Stimulated activated naive B cell treated with anti-CD40 and anti-IgM and Interleukin-4, amounts not matched to agents 10 μg/mL and 1 μg/mL and 100 μg/mL, for 72 hours (primary cell): ENCODE results near the gene DENND1C.
A peak's percentile ranks its signal among the peaks of the same experiment; 100 is the strongest.

Source experiments
- ATAC-seq, 2 donors: fragments of 150-1000 bp; cut with Tn5 transposase; replicated peaks; 2 replicates each; pipeline ENCODE4 v1.10.0; 2021; ENCODE audit warnings: moderate library complexity in 1 of 2
- DNase-seq: peaks from one replicate; pipeline ENCODE4 v3.0.0; 2021
- H3K27ac Mint-ChIP-seq: one replicate; pipeline ENCODE4 v1.8.0; 2022; ENCODE audit warnings: mild to moderate bottlenecking, mixed read lengths
- H3K27me3 Mint-ChIP-seq, 2 donors: one replicate each; pipeline ENCODE4 v1.8.0; 2022; ENCODE audit warnings: mixed read lengths in 2 of 2
- H3K36me3 Mint-ChIP-seq, 2 donors: one replicate each; pipeline ENCODE4 v1.8.0; 2022; ENCODE audit warnings: mixed read lengths in 2 of 2, mild to moderate bottlenecking in 1 of 2
- H3K4me1 Mint-ChIP-seq, 2 donors: one replicate each; pipeline ENCODE4 v1.8.0; 2022; ENCODE audit warnings: mixed read lengths in 2 of 2, mild to moderate bottlenecking in 1 of 2
- H3K4me3 Mint-ChIP-seq, 2 donors: one replicate each; pipeline ENCODE4 v1.8.0; 2022; ENCODE audit warnings: mild to moderate bottlenecking in 2 of 2, mixed read lengths in 2 of 2, moderate library complexity in 1 of 2
- H3K9me3 Mint-ChIP-seq, 2 donors: one replicate each; pipeline ENCODE4 v1.8.0; 2022; ENCODE audit warnings: mixed read lengths in 2 of 2, mild to moderate bottlenecking in 1 of 2

The DENND1C gene

GRCh38 chr19:6460099-6460884, 21.3 kb downstream of the DENND1C start:
- Mint-ChIP-seq H3K36me3 (peaks cover 11 to 13% of the 10 kb centered on the region in 2 donors), H3K4me3 (peak overlapping the region; percentile 93 to 97), H3K9me3 (no peaks in the 10 kb centered on the region), H3K27ac (peak overlapping the region; percentile 90), H3K27me3 (peaks cover 11 to 20% of the 10 kb centered on the region in 2 donors), H3K4me1 (peaks cover 27 to 42% of the 10 kb centered on the region in 2 donors)
- peak; percentile 97 for DNase-seq
- ATAC-seq: peak; percentile 83 to 89

GRCh38 chr19:6459262-6460098, 22.1 kb downstream of the DENND1C start, which contains the start of gene SLC25A23:
Gene SLC25A23, minus strand, starts transcription at chr19:6459792. Its CDS starts 164 bp downstream, at chr19:6459628.
- Mint-ChIP-seq H3K27me3 (peaks cover 4 to 13% of the 10 kb centered on the region in 2 donors), H3K4me3 (peak within 1 kb of the TSS; percentile 93 to 97), H3K27ac (peak within 1 kb of the TSS; percentile 91), H3K9me3 (peaks cover 0 to 3% of the 10 kb centered on the region in 2 donors), H3K4me1 (peaks cover 22 to 40% of the 10 kb centered on the region in 2 donors), H3K36me3 (peaks cover 17 to 21% of the 10 kb centered on the region in 2 donors)
- peak; percentile 48 for DNase-seq
- peak; percentile 44 to 53 for ATAC-seq

- Mint-ChIP-seq H3K4me1 (peaks cover 19 to 33% of the 10 kb centered on the region in 2 donors), H3K4me3 (peak overlapping the region; percentile 85 to 92), H3K27me3 (peaks cover 4 to 6% of the 10 kb centered on the region in 2 donors), H3K9me3 (peaks cover 0 to 7% of the 10 kb centered on the region in 2 donors), H3K36me3 (peaks cover 24 to 28% of the 10 kb centered on the region in 2 donors), H3K27ac (peak overlapping the region; percentile 91)
- ATAC-seq (no peak), DNase-seq (no peak)
Measured at GRCh38 chr19:6458695-6459261, 22.8 kb downstream of the DENND1C start.

GRCh38 chr19:6457958-6458694, 23.5 kb downstream of the DENND1C start:
- peaks cover 4 to 5% of the 10 kb centered on the region in 2 donors for H3K27me3 Mint-ChIP-seq
- DNase-seq: peak; percentile 29
- H3K4me3 Mint-ChIP-seq: peak overlapping the region; percentile 85 to 92
- peaks cover 19 to 32% of the 10 kb centered on the region in 2 donors for H3K4me1 Mint-ChIP-seq
- peaks cover 24 to 34% of the 10 kb centered on the region in 2 donors for H3K36me3 Mint-ChIP-seq
- peaks cover 0 to 7% of the 10 kb centered on the region in 2 donors for H3K9me3 Mint-ChIP-seq
- no peak for ATAC-seq
- H3K27ac Mint-ChIP-seq: peak overlapping the region; percentile 91

DNA sequence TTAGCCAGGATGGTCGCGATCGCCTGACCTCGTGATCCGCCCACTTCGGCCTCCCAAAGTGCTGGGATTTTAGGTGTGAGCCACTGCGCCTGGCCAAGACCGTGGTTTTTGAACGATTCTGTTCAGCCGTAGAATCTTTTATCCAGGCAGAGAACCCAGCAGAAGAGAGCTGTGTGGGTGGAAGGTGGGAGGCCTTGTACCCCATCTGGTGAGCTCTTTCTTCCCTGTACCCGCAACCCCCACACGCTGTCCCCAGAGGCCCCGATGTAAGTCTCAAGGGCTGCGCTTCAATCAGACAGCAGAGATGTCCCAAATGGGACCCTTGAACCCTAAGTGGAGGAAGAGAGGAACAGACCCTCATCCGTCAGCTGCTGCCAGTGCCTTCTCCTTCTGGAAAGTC, 25.7 kb downstream of the DENND1C start:
- H3K4me1 Mint-ChIP-seq: peaks cover 21 to 32% of the 10 kb centered on the region in 2 donors
- peaks cover 24 to 40% of the 10 kb centered on the region in 2 donors for H3K36me3 Mint-ChIP-seq
- ATAC-seq (no peak), DNase-seq (no peak)
- H3K9me3 Mint-ChIP-seq: peaks cover 0 to 7% of the 10 kb centered on the region in 2 donors
- H3K27ac Mint-ChIP-seq: no peak overlapping the region
- H3K27me3 Mint-ChIP-seq: peaks cover 4 to 5% of the 10 kb centered on the region in 2 donors
- no peak overlapping the region for H3K4me3 Mint-ChIP-seq

DNA sequence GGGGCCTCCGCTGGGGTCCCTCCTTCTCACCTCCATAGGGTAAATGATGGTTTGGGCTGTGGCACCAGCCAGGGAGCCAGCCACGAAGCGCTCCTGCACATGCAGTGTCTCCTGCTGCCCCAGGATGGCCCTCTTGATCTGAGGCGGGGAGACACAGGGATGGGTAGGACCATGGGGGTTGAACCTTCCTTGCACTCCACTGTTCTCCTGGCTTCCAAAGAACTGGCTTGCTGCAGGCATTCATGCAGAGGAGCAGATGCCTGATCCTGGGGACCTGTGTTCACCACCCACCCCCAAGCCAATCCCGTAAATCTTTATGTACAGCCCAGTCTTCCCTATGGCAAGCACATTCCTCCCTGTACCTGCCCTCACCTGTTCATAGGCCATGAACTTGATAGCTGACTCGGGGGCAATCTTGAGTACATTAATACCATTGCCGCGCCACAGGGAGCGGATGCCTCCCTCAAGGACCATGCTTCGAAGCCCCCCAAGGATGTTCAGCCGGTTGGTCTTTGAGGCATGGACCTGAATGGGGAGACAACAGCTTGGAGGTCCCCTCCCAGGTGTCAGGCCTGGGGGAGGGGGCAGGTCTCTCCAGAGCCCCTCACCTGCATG, 27.5 kb downstream of the DENND1C start:
- no peak for ATAC-seq
- no peak overlapping the region for H3K27ac Mint-ChIP-seq
- DNase-seq: no peak
- peaks cover 0 to 7% of the 10 kb centered on the region in 2 donors for H3K9me3 Mint-ChIP-seq
- no peak overlapping the region for H3K4me3 Mint-ChIP-seq
- peaks cover 18% of the 10 kb centered on the region in 2 donors for H3K4me1 Mint-ChIP-seq
- peaks cover 0 to 4% of the 10 kb centered on the region in 2 donors for H3K27me3 Mint-ChIP-seq
- peaks cover 23 to 44% of the 10 kb centered on the region in 2 donors for H3K36me3 Mint-ChIP-seq

DNA sequence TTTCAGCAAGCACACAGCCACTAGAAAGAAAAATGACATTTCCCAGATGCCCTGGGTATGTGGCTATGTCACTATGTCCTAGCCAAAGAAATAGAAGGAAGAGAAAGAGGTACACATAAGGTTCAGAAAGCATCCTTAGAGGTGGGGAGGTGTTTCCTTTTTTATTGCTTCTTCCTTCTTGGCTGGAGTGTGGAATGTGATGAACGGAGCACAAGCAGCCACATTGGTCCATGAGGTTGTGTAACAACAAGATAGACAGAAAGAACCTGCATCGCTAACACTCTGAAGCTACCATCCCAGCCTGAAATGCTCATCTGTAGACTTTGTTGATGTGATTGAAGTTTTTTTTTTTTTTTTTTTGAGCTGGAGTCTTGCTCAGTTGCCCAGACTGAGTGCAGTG, 28.7 kb downstream of the DENND1C start:
- Mint-ChIP-seq H3K4me1 (peaks cover 7% of the 10 kb centered on the region in 2 donors), H3K4me3 (no peak overlapping the region), H3K36me3 (peaks cover 23 to 44% of the 10 kb centered on the region in 2 donors), H3K27ac (no peak overlapping the region), H3K9me3 (peaks cover 0 to 7% of the 10 kb centered on the region in 2 donors), H3K27me3 (no peaks in the 10 kb centered on the region)
- DNase-seq (no peak), ATAC-seq (no peak)

DNA sequence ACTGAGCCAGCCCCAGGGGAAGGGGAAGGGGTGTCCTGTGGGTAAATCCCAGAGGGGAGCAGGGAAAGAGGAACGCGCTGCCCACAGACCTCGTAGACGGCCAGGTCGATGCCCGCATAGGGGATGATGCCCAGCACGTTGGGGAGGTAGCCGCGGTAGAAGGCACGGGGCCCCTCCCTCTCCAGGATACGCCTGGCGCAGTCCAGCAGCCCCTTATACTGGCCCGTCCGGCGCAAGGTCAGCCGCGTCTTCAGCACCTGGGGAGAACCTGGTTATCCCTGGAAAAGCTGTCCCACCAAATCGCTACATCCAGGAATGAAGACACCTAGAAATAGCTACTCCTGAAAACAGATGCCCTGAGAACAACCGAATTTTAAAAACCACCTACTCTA, 29.4 kb downstream of the DENND1C start:
- Mint-ChIP-seq H3K9me3 (peaks cover 0 to 7% of the 10 kb centered on the region in 2 donors), H3K4me1 (peaks cover under 1 to 5% of the 10 kb centered on the region in 2 donors), H3K27ac (no peak overlapping the region), H3K36me3 (peaks cover 23 to 44% of the 10 kb centered on the region in 2 donors), H3K27me3 (no peaks in the 10 kb centered on the region), H3K4me3 (no peak overlapping the region)
- DNase-seq: no peak
- ATAC-seq: no peak

DNA sequence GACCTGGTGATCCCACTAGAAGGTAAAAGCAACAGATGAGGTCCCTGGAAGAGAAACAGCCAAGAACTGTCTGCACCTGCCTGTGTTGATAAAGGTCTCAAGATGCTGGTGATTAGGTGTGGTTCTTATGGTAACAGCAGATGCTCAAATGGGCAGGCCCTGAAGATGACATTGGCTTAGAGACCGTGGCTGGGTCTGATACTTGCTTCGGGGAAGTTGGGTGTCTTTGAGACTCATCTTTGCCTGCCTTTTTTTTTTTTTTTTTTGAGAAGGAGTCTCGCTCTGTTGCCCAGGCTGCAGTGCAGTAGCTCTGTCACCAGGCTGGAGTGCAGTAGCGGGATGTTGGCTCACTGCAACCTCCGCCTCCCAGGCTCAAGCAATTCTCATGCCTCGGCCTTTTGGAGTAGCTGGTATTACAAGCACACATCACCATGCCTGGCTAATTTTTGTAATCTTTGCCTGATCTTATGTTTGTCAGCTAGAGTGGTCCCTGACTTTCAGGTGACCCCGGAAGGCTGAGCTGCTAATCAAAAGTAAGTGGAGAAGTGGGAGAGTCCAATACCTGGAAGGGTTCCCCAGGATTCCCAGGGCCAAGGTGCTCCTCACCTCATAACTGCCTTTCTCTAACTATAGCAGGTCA, 29.9 kb downstream of the DENND1C start:
- Mint-ChIP-seq H3K36me3 (peaks cover 23 to 46% of the 10 kb centered on the region in 2 donors), H3K4me3 (no peak overlapping the region), H3K9me3 (peaks cover 0 to 7% of the 10 kb centered on the region in 2 donors), H3K4me1 (peaks cover 0 to 5% of the 10 kb centered on the region in 2 donors), H3K27ac (no peak overlapping the region), H3K27me3 (no peaks in the 10 kb centered on the region)
- no peak for DNase-seq
- peak; percentile 53 to 57 for ATAC-seq

GRCh38 chr19:6450166-6450565, 31.4 kb downstream of the DENND1C start:
- ATAC-seq: no peak
- Mint-ChIP-seq H3K9me3 (peaks cover 0 to 7% of the 10 kb centered on the region in 2 donors), H3K27me3 (no peaks in the 10 kb centered on the region), H3K36me3 (peaks cover 21 to 50% of the 10 kb centered on the region in 2 donors), H3K4me1 (peaks cover 0 to 5% of the 10 kb centered on the region in 2 donors), H3K4me3 (no peak overlapping the region), H3K27ac (no peak overlapping the region)
- DNase-seq: no peak

DNA sequence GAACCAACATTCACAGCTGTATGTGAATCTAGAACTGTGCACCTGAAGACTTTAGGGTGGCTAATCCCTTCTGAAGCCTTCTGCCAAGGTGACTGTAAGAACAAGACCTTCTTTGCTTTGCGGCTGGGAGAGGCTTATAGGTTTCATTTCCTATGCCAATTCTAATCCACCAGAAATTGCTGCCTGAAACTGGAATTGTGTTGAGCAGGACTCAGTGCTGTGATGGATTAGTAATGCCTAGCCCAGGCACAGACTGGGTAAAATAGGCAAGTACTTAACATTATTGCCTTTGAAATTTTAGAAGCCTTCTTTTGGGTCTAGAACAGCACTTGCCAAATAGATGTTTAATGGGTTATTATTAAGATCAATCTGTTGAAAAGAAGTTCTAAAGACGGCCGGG, 33.5 kb downstream of the DENND1C start:
- H3K9me3 Mint-ChIP-seq: no peaks in the 10 kb centered on the region
- H3K36me3 Mint-ChIP-seq: peaks cover 10 to 32% of the 10 kb centered on the region in 2 donors
- DNase-seq (no peak), ATAC-seq (no peak)
- H3K4me3 Mint-ChIP-seq: no peak overlapping the region
- H3K27ac Mint-ChIP-seq: no peak overlapping the region
- no peaks in the 10 kb centered on the region for H3K27me3 Mint-ChIP-seq
- H3K4me1 Mint-ChIP-seq: peaks cover 0 to 5% of the 10 kb centered on the region in 2 donors

DNA sequence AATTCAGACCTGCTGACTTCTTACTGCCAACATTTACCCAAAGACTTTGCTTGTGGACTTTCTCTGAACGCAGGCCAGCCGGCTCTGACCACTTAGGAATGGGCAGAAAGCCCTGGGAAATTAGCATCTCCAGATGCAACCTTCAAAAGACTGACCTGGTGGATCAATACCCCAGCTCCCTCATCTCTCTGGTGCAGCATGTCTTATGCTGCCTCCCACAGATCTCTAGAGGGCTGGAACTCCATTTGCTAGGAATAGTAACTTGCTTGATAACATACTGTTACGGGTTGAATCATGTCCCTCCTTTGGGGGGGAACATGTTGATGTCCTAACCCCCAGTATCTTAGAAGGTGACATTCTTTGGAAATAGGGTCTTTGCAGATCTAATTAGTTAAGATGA, 35.1 kb downstream of the DENND1C start:
- no peak for DNase-seq
- H3K27ac Mint-ChIP-seq: no peak overlapping the region
- H3K9me3 Mint-ChIP-seq: no peaks in the 10 kb centered on the region
- no peak for ATAC-seq
- no peaks in the 10 kb centered on the region for H3K27me3 Mint-ChIP-seq
- H3K4me3 Mint-ChIP-seq: no peak overlapping the region
- peaks cover 0 to 2% of the 10 kb centered on the region in 2 donors for H3K4me1 Mint-ChIP-seq
- peaks cover 10 to 26% of the 10 kb centered on the region in 2 donors for H3K36me3 Mint-ChIP-seq

GRCh38 chr19:6443986-6444385, 37.6 kb downstream of the DENND1C start:
- Mint-ChIP-seq H3K27me3 (no peaks in the 10 kb centered on the region), H3K27ac (no peak overlapping the region), H3K4me3 (no peak overlapping the region), H3K36me3 (peaks cover 9 to 26% of the 10 kb centered on the region in 2 donors), H3K9me3 (no peaks in the 10 kb centered on the region), H3K4me1 (no peaks in the 10 kb centered on the region)
- no peak for DNase-seq
- no peak for ATAC-seq
